Choroid plexus epithelial cell (primary cell): ENCODE results near the gene UBE2I.

ENCODE experiments used
- DNase-seq: peaks from one replicate; pipeline ENCODE4 v3.0.0-alpha.2; 2010; ENCODE audit warnings: low read depth
- H3K4me3 ChIP-seq: 2 replicates; pipeline ENCODE4 v1.5.1; 2011; ENCODE audit warnings: low read depth, mild to moderate bottlenecking, control low read depth, low read length, moderate library complexity
- CTCF ChIP-seq: conservative IDR thresholded peaks from 2 replicates; pipeline ENCODE4 v1.5.1; 2011; ENCODE audit warnings: low read depth, mild to moderate bottlenecking, control low read depth, inconsistent platforms, low read length, moderate library complexity

Gene UBE2I

GRCh38 chr16:1374418-1375297, 65.2 kb downstream of the UBE2I start:
- no peak for DNase-seq
- H3K4me3 ChIP-seq: no peak overlapping the region
- TF ChIP-seq CTCF: no peak

GRCh38 chr16:1375298-1375640, 65.8 kb downstream of the UBE2I start:
- no peak for DNase-seq
- TF ChIP-seq CTCF: no peak
- H3K4me3 ChIP-seq: no peak overlapping the region

GRCh38 chr16:1375741-1376410, 66.4 kb downstream of the UBE2I start:
- no peak for DNase-seq
- no peak overlapping the region for H3K4me3 ChIP-seq
- no peak for TF ChIP-seq CTCF
